ENCODE measurements around the gene DDX20.
"Not testable (repeated sequence)": the region's sequence is repeated elsewhere in the genome, so short reads cannot be mapped to it uniquely, and the experiment has no call there.

Gene DDX20

GRCh38 chr1:111793923-111794322, 38.2 kb downstream of the DDX20 start:
- no peak for DNase-seq

DNA sequence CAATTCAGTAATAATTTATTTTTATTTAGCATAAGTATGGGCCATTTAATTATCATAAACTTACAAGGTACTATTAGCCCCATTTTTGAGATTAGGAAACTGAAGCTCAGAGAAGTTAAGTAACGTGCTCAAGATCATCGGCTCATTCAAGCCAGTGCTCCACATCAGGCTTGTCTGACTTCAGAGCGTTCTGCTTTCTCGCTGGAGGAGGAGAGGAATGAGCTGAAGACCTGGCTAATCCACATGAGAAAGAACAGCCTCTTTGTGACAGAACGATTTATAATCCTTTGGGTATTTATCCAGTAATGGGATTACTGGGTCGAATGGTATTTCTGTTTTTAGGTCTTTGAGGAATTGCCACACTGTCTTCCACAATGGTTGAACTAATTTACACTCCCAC, 39.7 kb downstream of the DDX20 start:
- no peak for DNase-seq

GRCh38 chr1:111798580-111798979, 42.9 kb downstream of the DDX20 start:
- DNase-seq = no peak

- not testable (repeated sequence) for DNase-seq
Observed at GRCh38 chr1:111799722-111800121, 44.0 kb downstream of the DDX20 start.

DNA sequence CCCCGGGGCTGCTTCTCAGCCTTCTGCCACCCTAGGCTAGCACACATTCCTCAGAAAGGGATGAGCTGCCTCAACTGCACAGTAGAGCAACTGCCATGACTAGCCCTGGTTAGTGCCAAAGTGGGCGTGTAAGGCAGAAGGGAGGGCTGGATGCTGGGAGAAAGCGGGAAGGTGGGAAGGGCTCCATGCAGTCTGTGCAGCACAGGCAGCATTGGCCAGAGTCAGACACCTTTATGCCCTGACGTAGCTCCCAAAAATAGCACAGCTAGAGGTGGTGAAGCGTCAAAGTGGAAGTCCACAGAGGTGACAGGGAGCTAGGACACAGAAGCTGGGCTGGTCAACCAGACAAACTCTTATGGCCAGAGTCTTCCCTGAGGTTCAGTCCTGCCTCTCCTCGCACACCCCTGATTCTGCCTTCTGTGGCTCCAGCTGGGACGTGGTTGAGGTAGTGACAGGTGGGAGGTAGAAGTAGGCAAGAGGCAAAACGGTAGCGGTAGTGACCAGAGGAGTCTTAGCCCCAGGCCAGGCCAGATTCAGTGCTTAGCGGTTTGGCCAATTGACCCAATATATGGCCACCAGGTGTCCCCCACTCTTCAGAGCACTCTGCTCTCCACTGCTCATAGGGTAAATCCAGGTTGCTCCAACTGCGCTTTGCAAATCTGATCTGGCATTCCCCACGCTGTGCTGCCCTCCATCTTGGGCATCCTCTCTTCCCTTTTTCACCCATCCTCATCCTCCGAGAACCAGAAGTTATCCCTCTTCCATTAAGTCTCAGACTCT, 45.6 kb downstream of the DDX20 start:
- DNase-seq = no peak

- DNase-seq = no peak
Observed at GRCh38 chr1:111802110-111802509, 46.4 kb downstream of the DDX20 start.

DNA sequence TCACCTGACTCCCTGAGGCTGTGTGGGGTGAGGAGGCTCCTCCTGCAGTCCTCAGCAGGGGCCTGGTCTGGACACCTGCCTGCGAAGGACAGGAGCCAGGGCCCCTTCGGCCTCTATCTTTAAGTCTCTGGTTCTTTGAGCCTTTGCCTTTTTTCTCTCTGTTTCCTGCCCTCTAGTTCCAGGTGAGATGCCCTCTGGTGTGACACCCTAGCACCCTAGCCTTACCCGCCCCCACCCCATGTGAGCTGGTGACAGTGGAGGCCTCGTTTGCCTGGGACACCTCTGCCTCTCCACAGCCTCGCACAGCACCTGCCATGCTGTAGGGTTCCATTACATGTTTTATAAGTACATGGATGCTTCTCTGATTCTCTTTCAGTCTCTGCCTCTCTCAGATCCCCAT, 47.3 kb downstream of the DDX20 start:
- no peak for DNase-seq

GRCh38 chr1:111803951-111804350, 48.2 kb downstream of the DDX20 start:
- DNase-seq = no peak

GRCh38 chr1:111804776-111805175, 49.1 kb downstream of the DDX20 start:
- DNase-seq = no peak

DNA sequence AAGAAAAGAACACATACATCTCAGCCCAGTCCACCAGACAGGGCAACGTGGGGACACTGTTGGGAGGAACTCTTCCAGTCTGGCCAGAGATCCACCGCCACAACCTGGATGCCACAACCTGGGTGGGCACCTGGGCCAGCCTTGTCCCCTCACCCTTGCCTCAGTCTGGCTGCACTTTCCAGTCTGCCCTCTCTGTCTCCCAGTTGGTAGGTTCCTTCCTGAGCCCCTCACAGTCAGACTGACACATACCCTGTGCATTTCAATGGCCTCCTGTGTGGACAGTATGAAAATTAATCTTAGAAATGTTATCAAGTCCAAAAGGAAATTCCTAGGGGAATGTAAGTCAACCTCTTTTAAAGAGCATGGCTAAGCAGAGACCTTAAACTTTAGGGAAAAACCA, 49.5 kb downstream of the DDX20 start:
- no peak for DNase-seq

DNA sequence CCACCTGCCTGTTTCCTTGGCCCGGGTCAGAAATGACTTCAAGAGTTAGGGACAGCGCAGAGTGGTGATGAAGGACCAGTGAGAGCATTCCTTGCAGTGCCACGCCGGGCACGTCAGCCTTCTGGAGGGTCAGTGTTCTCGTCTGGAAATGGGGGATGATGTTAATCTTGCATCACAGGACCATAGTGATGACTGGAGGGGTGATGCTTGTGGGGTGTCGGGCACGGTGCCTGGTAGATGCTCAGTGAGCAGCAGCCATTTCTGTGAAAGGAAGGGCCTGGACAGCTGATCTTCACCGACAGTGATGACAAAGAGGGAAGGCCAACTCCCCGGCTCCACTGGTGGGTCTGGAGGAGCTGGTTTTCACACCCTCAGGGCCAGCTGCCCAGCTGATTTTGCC, 56.2 kb downstream of the DDX20 start:
- no peak for DNase-seq

DNA sequence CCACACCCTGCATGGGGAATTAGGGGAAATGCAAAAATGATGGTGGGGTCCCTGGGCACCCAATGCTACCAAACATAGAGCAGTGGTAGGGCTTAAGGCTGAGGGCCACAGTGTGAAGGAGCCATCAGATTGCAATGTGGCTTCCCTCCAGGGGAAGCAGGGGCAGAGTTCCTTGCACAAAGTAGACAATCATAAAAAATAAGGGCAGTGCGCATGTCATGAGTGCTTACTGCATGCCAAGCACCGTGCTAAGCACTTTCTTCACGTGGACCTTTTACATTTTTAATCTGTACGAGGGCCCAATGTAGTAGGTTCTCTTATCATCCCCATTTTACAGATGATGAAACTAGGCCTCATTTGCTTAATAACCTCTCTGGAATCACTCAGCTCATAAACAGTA, 56.6 kb downstream of the DDX20 start:
- DNase-seq = no peak

GRCh38 chr1:111813440-111814304, 58.0 kb downstream of the DDX20 start:
- peak; percentile 6 for DNase-seq

GRCh38 chr1:111814305-111814628, 58.6 kb downstream of the DDX20 start:
- no peak for DNase-seq

- no peak for DNase-seq
Observed at GRCh38 chr1:111814642-111815041, 58.9 kb downstream of the DDX20 start.
